ENCODE results near the gene PKMYT1.
"Not testable (repeated sequence)": the region's sequence is repeated elsewhere in the genome, so short reads cannot be mapped to it uniquely, and the experiment has no call there.

Gene PKMYT1

DNA sequence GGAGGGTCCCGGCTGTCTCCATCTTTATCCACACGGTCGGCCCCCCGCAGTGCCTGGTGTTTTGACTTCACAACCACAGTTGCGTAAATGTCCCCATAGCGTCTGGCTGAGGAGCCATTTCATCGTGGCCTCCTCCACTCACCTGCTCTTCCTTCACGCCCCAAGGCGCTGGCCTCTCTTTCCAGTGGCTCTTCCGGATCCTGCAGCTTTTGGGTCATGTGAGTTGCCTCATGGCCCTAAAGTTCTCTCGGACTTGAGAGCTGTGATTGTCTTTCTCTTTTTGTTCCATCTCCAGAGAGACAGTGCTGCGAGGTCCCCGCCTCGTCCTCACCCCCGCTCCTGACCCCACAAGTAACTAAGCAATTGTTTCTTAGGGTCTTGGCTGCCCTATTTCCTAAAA lies 45.8 kb downstream of the PKMYT1 start:
- Histone ChIP-seq H3K9me3 (no peaks in the 10 kb centered on the region), H3K4me3 (ENCODE audit: low read depth in 1 of 2, low read length in 1 of 2) (no peak overlapping the region), H3K27me3 (no peaks in the 10 kb centered on the region), H3K36me3 (peaks cover 61% of the 10 kb centered on the region), H3K27ac (no peak overlapping the region), H3K4me1 (ENCODE audit: control insufficient read depth in 1 of 2, insufficient read depth in 1 of 2, low read depth in 1 of 2, low read length in 1 of 2) (peaks cover 0 to 23% of the 10 kb centered on the region in 2 experiments)
- TF ChIP-seq, protein P1, sequence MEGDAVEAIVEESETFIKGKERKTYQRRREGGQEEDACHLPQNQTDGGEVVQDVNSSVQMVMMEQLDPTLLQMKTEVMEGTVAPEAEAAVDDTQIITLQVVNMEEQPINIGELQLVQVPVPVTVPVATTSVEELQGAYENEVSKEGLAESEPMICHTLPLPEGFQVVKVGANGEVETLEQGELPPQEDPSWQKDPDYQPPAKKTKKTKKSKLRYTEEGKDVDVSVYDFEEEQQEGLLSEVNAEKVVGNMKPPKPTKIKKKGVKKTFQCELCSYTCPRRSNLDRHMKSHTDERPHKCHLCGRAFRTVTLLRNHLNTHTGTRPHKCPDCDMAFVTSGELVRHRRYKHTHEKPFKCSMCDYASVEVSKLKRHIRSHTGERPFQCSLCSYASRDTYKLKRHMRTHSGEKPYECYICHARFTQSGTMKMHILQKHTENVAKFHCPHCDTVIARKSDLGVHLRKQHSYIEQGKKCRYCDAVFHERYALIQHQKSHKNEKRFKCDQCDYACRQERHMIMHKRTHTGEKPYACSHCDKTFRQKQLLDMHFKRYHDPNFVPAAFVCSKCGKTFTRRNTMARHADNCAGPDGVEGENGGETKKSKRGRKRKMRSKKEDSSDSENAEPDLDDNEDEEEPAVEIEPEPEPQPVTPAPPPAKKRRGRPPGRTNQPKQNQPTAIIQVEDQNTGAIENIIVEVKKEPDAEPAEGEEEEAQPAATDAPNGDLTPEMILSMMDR (IDR thresholded peaks at IDR 0.05) = no peak

DNA sequence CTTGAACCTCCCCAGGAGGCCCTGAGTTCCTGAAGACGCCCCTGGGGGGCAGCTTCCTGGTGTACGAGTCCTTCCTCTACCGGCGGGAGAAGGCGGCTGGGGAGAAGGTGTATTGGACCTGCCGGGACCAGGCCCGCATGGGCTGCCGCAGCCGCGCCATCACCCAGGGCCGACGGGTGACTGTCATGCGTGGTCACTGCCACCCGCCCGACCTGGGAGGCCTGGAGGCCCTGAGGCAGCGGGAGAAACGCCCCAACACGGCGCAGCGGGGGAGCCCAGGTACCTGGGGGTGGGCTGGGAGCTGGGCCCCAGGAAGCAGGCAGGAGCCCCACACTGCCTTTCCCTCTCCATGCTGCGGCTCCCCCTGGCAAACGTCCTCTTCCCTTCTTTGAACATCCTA lies 46.5 kb downstream of the PKMYT1 start:
- Histone ChIP-seq H3K4me3 (ENCODE audit: low read depth in 1 of 2, low read length in 1 of 2) (no peak overlapping the region), H3K4me1 (ENCODE audit: control insufficient read depth in 1 of 2, insufficient read depth in 1 of 2, low read depth in 1 of 2, low read length in 1 of 2) (peaks cover 0 to 23% of the 10 kb centered on the region in 2 experiments), H3K27me3 (no peaks in the 10 kb centered on the region), H3K36me3 (peaks cover 53% of the 10 kb centered on the region), H3K9me3 (no peaks in the 10 kb centered on the region), H3K27ac (no peak overlapping the region)
- TF ChIP-seq, protein P1 (IDR thresholded peaks at IDR 0.05) = no peak

DNA sequence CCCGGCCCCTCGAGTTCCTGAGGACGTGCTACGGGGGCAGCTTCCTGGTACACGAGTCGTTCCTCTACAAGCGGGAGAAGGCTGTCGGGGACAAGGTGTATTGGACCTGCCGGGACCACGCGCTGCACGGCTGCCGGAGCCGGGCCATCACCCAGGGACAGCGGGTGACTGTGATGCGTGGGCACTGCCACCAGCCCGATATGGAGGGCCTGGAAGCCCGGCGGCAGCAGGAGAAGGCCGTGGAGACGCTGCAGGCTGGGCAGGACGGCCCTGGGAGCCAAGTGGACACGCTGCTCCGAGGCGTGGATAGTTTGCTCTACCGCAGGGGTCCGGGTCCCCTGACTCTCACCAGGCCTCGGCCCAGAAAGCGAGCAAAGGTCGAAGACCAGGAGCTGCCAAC lies 47.1 kb downstream of the PKMYT1 start:
- H3K36me3 ChIP-seq = peaks cover 48% of the 10 kb centered on the region
- no peak overlapping the region for H3K27ac ChIP-seq
- H3K4me1 ChIP-seq (ENCODE audit: control insufficient read depth in 1 of 2, insufficient read depth in 1 of 2, low read depth in 1 of 2, low read length in 1 of 2) = peaks cover 0 to 23% of the 10 kb centered on the region in 2 experiments
- TF ChIP-seq, protein P1 (IDR thresholded peaks at IDR 0.05) = no peak
- H3K27me3 ChIP-seq = no peaks in the 10 kb centered on the region
- no peak overlapping the region for H3K4me3 ChIP-seq (ENCODE audit: low read depth in 1 of 2, low read length in 1 of 2)
- no peaks in the 10 kb centered on the region for H3K9me3 ChIP-seq

DNA sequence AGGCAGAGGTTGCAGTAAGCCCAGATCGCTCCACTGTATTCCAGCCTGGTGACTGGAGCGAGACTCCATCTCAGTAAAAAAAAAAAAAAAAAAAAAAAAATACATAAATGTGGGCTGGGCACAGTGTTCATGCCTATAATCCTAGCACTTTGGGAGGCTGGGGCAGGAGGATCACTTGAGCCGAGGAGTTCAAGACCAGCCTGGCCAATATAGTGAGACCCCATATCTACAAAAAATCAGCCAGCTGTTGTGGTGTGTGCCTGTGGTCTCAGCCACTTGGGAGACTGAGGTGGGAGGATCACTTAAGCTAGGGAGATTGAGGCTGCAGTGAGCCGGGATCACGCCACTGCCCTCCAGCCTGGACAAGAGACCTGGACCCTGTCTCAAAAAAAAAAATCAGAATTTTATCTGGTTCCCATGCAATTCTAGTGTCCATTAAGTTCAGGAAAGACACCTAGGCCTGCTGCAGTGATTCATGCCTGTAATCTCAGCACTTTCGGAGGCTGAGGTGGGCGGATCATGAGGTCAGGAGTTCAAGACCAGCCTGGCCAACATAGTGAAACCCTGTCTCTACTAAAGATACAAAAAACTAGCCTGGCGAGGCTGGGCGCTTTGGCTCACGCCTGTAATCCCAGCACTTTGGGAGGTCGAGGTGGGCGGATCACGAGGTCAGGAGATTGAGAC lies 48.9 kb downstream of the PKMYT1 start:
- not testable (repeated sequence) for H3K4me3 ChIP-seq (ENCODE audit: low read depth in 1 of 2, low read length in 1 of 2); H3K9me3 ChIP-seq
- H3K36me3 ChIP-seq = peaks cover 30% of the 10 kb centered on the region

DNA sequence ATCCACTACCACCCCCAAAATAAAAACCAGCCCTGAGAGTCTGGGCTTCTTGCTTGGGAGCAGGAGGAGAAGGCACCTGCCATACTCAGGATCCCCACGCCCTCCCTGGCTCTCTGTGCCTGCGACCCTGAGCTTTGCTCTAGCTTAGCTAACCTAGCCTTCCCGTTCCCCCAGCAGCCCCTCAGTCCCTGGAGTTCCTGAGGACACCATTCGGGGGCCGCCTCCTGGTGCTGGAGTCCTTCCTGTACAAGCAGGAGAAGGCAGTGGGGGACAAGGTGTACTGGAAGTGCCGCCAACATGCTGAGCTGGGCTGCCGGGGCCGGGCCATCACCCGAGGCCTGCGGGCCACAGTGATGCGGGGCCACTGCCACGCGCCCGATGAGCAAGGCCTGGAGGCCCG lies 50.0 kb downstream of the PKMYT1 start:
- Histone ChIP-seq H3K27ac (no peak overlapping the region), H3K4me3 (ENCODE audit: low read depth in 1 of 2, low read length in 1 of 2) (no peak overlapping the region), H3K4me1 (ENCODE audit: control insufficient read depth in 1 of 2, insufficient read depth in 1 of 2, low read depth in 1 of 2, low read length in 1 of 2) (peaks cover 8 to 12% of the 10 kb centered on the region in 2 experiments), H3K36me3 (peaks cover 21% of the 10 kb centered on the region), H3K27me3 (no peaks in the 10 kb centered on the region), H3K9me3 (no peaks in the 10 kb centered on the region)
- TF ChIP-seq, protein P1 (IDR thresholded peaks at IDR 0.05) = no peak

More for the DNA sequence above, 48.9 kb downstream of the PKMYT1 start:
- not testable (repeated sequence) for H3K27ac ChIP-seq, H3K27me3 ChIP-seq
- peaks cover 8 to 14% of the 10 kb centered on the region in 2 experiments for H3K4me1 ChIP-seq (ENCODE audit: control insufficient read depth in 1 of 2, insufficient read depth in 1 of 2, low read depth in 1 of 2, low read length in 1 of 2)

DNA sequence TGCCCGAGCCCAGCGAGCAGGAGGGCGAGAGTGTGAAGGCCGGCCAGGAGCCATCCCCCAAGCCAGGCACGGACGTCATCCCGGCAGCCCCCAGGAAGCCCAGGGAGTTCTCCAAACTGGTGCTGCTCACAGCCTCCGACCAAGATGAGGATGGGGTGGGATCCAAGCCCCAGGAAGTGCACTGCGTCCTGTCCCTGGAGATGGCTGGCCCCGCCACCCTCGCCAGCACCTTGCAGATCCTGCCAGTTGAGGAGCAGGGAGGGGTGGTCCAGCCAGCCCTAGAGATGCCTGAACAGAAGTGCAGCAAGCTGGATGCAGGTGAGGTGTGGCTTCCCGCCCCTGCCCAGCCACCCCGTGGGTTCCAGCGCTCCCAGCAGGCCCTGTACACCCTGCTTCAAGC lies 50.6 kb downstream of the PKMYT1 start:
- H3K36me3 ChIP-seq = peaks cover 18% of the 10 kb centered on the region
- TF ChIP-seq, protein P1 (IDR thresholded peaks at IDR 0.05) = no peak
- no peak overlapping the region for H3K27ac ChIP-seq
- H3K4me3 ChIP-seq (ENCODE audit: low read depth in 1 of 2, low read length in 1 of 2) = no peak overlapping the region
- peaks cover 8 to 12% of the 10 kb centered on the region in 2 experiments for H3K4me1 ChIP-seq (ENCODE audit: control insufficient read depth in 1 of 2, insufficient read depth in 1 of 2, low read depth in 1 of 2, low read length in 1 of 2)
- H3K27me3 ChIP-seq = no peaks in the 10 kb centered on the region
- no peaks in the 10 kb centered on the region for H3K9me3 ChIP-seq

Data from neutrophil (primary cell).